HepG2 (cell line): ENCODE measurements around the gene SEC14L5. TPM values are rescaled to one million over a fixed set of nuclear protein-coding genes. Genes with fewer than 3 reads are reported as not detected.

Experiments used
- CENPT ChIP-seq: sonication (generic); formaldehyde crosslinking; IDR thresholded peaks from 2 replicates; pipeline ENCODE4 v1.8.0; 2022; ENCODE audit warnings: low read depth, mild to moderate bottlenecking, moderate library complexity, missing genetic modification reagents
- EZH2 ChIP-seq: conservative IDR thresholded peaks from 2 replicates; pipeline ENCODE4 v1.6.1; 2012; ENCODE audit warnings: mild to moderate bottlenecking, low read depth, low read length, moderate library complexity
- KLF12 ChIP-seq: sonication (generic); formaldehyde crosslinking; IDR thresholded peaks from 2 replicates; pipeline ENCODE4 v1.4.0; 2020; ENCODE audit warnings: missing genetic modification reagents, borderline replicate concordance
- RCOR2 ChIP-seq: IDR thresholded peaks from 2 replicates; pipeline ENCODE4 v1.6.1; 2016; ENCODE audit warnings: missing biosample characterization, missing genetic modification reagents
- TAF15 ChIP-seq: fragments of 200-400 bp; formaldehyde crosslinking; IDR thresholded peaks from one replicate; pipeline ENCODE4 v1.6.1; 2018; ENCODE audit warnings: mild to moderate bottlenecking, low read depth, low read length; ENCODE audit not compliant: poor library complexity, severe bottlenecking
- ZFP62 ChIP-seq: sonication (generic); formaldehyde crosslinking; IDR thresholded peaks from 2 replicates; pipeline ENCODE4 v1.4.0; 2020; ENCODE audit warnings: missing genetic modification reagents
- ZNF335 ChIP-seq: sonication (generic); formaldehyde crosslinking; IDR thresholded peaks from 2 replicates; pipeline ENCODE4 v1.4.0; 2020; ENCODE audit warnings: missing genetic modification reagents
- ZNF446 ChIP-seq: sonication (generic); formaldehyde crosslinking; IDR thresholded peaks from 2 replicates; pipeline ENCODE4 v1.5.0; 2020; ENCODE audit warnings: mild to moderate bottlenecking, missing genetic modification reagents
- polyA plus RNA-seq, 8 experiments: library from polyadenylated mRNA; depleted of rRNA in 3 of 8; stranded (reverse) in 7 of 8; unstranded in 1 of 8; fragments of >200 nt; fragmentation: Illumina TruSeq in 4 of 8; extraction: Trizol in 4 of 8; gene quantifications; 2 replicates each; pipeline versions ENCODE4 v1.2.1 to v1.2.3, GENCODE V29; 2011 to 2016; ENCODE audit warnings: low read depth in 4 of 8, missing spikeins in 1 of 8, mixed read lengths in 1 of 8; ENCODE audit not compliant: insufficient read depth in 1 of 8
- total RNA-seq, 5 experiments: library from RNA; depleted of rRNA; stranded (reverse); fragments of >200 nt; fragmentation: Illumina TruSeq; extraction: Trizol; gene quantifications; 2 replicates each; pipeline ENCODE4 v1.2.3, GENCODE V29; 2016; ENCODE audit warnings: low read depth in 1 of 5
- TF ChIP-seq, protein P1 (sequence below): sonication (generic); formaldehyde crosslinking; IDR thresholded peaks from 2 replicates; pipeline ENCODE4 v1.8.0; 2022; ENCODE audit warnings: missing genetic modification reagents, mild to moderate bottlenecking, moderate library complexity, borderline replicate concordance
- TF ChIP-seq, protein P2 (sequence below): sonication (generic); formaldehyde crosslinking; conservative IDR thresholded peaks from 2 replicates; pipeline ENCODE4 v1.5.0; 2020; ENCODE audit warnings: missing genetic modification reagents
- TF ChIP-seq, protein P3 (sequence below): sonication (generic); formaldehyde crosslinking; IDR thresholded peaks from 2 replicates; pipeline ENCODE4 v1.4.0; 2020; ENCODE audit warnings: mild to moderate bottlenecking, missing genetic modification reagents
- TF ChIP-seq, protein P4 (sequence below): sonication (generic); formaldehyde crosslinking; IDR thresholded peaks from 2 replicates; pipeline ENCODE4 v1.4.0; 2020; ENCODE audit warnings: missing genetic modification reagents
- TF ChIP-seq, protein P5 (sequence below): sonication (generic); formaldehyde crosslinking; IDR thresholded peaks from 2 replicates; pipeline ENCODE4 v1.4.0; 2020; ENCODE audit warnings: missing genetic modification reagents, borderline replicate concordance
- TF ChIP-seq, protein P6 (sequence below): sonication (generic); formaldehyde crosslinking; IDR thresholded peaks from 2 replicates; pipeline ENCODE4 v1.8.1; 2023; ENCODE audit warnings: mild to moderate bottlenecking, moderate library complexity, missing genetic modification reagents

SEC14L5 gene
- total and polyA plus RNA-seq, 2 of the 13 experiments (the other 11 are each of a cell fraction or from before 2014, with no cell fraction given) = 0.40 to 0.42 TPM

DNA sequence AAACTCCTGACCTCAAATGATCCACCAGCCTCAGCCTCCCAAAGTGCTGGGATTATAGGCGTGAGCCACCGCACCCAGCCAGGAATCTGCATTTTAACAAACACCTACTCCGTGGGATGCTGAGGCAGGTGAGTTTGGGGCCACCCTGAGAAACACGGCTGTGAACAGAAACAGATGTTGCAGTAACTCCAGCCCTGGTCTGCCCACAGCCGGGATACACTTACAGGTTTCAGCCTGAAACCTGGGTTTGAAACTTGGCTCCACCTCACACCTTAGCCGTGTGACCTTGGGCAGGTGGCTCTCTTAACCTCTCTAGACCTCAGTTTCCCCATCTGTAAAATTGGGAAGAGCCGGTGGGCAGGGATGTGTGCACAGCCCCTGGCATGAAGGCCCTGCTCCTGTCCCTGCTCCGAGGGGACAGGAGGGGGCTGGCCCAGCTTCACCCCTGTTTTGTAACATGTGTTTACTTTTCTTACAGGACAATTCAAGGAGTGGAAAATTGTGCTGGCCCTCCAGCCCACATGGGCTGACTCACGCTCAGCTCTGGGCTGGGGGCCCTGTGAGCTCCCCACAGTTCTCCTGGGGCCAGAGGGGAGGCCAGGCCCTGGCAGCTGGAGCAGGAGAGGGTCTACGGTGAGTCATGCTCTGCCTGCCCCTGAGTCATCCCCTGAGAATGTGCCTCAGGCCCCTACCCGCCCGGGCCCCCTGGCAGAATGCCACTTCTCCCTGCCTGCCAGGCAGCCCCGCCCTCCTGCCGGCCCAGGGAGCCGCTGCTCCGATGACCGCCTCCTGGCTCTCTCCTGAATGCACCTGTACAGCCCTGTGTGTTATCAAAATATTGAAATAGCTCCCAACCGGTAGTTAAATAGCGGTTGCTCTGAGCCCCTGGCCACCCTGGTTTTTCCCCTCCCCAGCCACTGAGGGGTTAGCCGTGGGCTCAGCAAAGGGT lies 13.5 kb upstream of the SEC14L5 start (continued):
- TF ChIP-seq, protein P1, sequence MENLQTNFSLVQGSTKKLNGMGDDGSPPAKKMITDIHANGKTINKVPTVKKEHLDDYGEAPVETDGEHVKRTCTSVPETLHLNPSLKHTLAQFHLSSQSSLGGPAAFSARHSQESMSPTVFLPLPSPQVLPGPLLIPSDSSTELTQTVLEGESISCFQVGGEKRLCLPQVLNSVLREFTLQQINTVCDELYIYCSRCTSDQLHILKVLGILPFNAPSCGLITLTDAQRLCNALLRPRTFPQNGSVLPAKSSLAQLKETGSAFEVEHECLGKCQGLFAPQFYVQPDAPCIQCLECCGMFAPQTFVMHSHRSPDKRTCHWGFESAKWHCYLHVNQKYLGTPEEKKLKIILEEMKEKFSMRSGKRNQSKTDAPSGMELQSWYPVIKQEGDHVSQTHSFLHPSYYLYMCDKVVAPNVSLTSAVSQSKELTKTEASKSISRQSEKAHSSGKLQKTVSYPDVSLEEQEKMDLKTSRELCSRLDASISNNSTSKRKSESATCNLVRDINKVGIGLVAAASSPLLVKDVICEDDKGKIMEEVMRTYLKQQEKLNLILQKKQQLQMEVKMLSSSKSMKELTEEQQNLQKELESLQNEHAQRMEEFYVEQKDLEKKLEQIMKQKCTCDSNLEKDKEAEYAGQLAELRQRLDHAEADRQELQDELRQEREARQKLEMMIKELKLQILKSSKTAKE (CRISPR knock-in tag) = peak; percentile 53; the same call in 1 of the 2 replicates
- TF ChIP-seq ZNF446 (no peak), ZNF335 (CRISPR knock-in tag) (peak; percentile 85), KLF12 (CRISPR knock-in tag) (no peak; the same call in 1 of the 2 replicates), CENPT (no peak), RCOR2 (CRISPR knock-in tag) (no peak; the same call in 1 of the 2 replicates), ZFP62 (CRISPR knock-in tag) (0 out of 2 replicates have a peak, but pooled peaks have one; percentile 17), TAF15 (no peak), EZH2 (no peak)
- TF ChIP-seq, protein P2, sequence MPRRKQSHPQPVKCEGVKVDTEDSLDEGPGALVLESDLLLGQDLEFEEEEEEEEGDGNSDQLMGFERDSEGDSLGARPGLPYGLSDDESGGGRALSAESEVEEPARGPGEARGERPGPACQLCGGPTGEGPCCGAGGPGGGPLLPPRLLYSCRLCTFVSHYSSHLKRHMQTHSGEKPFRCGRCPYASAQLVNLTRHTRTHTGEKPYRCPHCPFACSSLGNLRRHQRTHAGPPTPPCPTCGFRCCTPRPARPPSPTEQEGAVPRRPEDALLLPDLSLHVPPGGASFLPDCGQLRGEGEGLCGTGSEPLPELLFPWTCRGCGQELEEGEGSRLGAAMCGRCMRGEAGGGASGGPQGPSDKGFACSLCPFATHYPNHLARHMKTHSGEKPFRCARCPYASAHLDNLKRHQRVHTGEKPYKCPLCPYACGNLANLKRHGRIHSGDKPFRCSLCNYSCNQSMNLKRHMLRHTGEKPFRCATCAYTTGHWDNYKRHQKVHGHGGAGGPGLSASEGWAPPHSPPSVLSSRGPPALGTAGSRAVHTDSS = no peak
- TF ChIP-seq, protein P3, sequence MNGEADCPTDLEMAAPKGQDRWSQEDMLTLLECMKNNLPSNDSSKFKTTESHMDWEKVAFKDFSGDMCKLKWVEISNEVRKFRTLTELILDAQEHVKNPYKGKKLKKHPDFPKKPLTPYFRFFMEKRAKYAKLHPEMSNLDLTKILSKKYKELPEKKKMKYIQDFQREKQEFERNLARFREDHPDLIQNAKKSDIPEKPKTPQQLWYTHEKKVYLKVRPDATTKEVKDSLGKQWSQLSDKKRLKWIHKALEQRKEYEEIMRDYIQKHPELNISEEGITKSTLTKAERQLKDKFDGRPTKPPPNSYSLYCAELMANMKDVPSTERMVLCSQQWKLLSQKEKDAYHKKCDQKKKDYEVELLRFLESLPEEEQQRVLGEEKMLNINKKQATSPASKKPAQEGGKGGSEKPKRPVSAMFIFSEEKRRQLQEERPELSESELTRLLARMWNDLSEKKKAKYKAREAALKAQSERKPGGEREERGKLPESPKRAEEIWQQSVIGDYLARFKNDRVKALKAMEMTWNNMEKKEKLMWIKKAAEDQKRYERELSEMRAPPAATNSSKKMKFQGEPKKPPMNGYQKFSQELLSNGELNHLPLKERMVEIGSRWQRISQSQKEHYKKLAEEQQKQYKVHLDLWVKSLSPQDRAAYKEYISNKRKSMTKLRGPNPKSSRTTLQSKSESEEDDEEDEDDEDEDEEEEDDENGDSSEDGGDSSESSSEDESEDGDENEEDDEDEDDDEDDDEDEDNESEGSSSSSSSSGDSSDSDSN = peak; percentile 70
- TF ChIP-seq, protein P4, sequence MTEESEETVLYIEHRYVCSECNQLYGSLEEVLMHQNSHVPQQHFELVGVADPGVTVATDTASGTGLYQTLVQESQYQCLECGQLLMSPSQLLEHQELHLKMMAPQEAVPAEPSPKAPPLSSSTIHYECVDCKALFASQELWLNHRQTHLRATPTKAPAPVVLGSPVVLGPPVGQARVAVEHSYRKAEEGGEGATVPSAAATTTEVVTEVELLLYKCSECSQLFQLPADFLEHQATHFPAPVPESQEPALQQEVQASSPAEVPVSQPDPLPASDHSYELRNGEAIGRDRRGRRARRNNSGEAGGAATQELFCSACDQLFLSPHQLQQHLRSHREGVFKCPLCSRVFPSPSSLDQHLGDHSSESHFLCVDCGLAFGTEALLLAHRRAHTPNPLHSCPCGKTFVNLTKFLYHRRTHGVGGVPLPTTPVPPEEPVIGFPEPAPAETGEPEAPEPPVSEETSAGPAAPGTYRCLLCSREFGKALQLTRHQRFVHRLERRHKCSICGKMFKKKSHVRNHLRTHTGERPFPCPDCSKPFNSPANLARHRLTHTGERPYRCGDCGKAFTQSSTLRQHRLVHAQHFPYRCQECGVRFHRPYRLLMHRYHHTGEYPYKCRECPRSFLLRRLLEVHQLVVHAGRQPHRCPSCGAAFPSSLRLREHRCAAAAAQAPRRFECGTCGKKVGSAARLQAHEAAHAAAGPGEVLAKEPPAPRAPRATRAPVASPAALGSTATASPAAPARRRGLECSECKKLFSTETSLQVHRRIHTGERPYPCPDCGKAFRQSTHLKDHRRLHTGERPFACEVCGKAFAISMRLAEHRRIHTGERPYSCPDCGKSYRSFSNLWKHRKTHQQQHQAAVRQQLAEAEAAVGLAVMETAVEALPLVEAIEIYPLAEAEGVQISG (CRISPR knock-in tag) = peak; percentile 38; the same call in 1 of the 2 replicates
- TF ChIP-seq, protein P5, sequence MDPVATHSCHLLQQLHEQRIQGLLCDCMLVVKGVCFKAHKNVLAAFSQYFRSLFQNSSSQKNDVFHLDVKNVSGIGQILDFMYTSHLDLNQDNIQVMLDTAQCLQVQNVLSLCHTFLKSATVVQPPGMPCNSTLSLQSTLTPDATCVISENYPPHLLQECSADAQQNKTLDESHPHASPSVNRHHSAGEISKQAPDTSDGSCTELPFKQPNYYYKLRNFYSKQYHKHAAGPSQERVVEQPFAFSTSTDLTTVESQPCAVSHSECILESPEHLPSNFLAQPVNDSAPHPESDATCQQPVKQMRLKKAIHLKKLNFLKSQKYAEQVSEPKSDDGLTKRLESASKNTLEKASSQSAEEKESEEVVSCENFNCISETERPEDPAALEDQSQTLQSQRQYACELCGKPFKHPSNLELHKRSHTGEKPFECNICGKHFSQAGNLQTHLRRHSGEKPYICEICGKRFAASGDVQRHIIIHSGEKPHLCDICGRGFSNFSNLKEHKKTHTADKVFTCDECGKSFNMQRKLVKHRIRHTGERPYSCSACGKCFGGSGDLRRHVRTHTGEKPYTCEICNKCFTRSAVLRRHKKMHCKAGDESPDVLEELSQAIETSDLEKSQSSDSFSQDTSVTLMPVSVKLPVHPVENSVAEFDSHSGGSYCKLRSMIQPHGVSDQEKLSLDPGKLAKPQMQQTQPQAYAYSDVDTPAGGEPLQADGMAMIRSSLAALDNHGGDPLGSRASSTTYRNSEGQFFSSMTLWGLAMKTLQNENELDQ (CRISPR knock-in tag) = no peak
- TF ChIP-seq, protein P6, sequence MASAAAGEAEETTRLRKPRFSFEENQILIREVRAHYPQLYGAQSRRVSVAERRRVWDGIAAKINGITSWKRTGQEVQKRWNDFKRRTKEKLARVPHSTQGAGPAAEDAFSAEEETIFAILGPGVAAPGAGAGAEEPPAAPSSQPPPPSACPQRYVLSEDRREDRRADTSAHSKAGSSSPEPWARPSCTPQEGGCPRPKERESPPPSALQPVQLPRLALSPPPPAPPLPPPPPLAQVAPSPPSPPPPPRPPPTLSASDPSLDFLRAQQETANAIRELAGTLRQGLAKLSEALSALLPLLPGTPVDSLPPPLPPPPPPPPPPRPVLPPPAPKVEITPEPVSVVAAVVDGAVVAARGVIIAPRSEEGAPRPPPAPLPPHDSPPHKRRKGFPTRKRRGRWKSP (CRISPR knock-in tag) = peak; percentile 79
